ENCODE data around the gene NEDD4L.

- TF ChIP-seq POLR2A (IDR thresholded peaks at IDR 0.05) = no peak
- no peak for TF ChIP-seq CTCF (IDR thresholded peaks at IDR 0.05)
- no peak for TF ChIP-seq EP300 (IDR thresholded peaks at IDR 0.05)
- no peak for TF ChIP-seq POLR2AphosphoS5 (IDR thresholded peaks at IDR 0.05)
Measured at GRCh38 chr18:58446391-58447060, 402.5 kb downstream of the NEDD4L start.

Data from sigmoid colon (tissue), 4 donors.